Loucy (cell line): ENCODE results near the gene PHACTR3.

Experiments
- EZH2phosphoT487 ChIP-seq: fragments of 200-600 bp; IDR thresholded peaks from 2 replicates; pipeline ENCODE4 v1.6.1; 2018; ENCODE audit warnings: antibody characterized with exemption, mild to moderate bottlenecking, moderate library complexity, borderline replicate concordance
- TF ChIP-seq, protein P1 (sequence below): fragments of 200-600 bp; sonication (generic); conservative IDR thresholded peaks from 2 replicates; pipeline ENCODE4 v1.5.1; 2014; ENCODE audit warnings: mild to moderate bottlenecking, antibody characterized with exemption, low read length

DNA sequence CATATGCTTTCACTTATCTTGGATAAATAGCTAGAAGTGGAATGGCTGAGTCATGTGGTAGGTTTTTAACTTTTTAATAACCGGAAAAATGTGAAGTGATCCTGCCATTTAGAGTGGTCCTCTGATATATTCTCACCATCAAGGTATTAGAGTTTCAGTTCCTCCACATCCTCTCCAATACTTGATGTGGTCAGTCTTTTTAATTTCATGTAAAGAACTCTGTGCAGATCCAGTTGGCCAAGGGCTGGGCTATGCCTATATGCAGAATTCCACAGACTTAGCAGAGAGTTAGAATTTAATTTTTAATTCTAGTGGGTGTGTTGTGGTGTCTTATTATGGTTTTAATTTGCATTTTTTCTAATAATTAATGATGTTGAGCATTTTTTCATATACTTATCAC, 188.0 kb downstream of the PHACTR3 start:
- TF ChIP-seq, protein P1, sequence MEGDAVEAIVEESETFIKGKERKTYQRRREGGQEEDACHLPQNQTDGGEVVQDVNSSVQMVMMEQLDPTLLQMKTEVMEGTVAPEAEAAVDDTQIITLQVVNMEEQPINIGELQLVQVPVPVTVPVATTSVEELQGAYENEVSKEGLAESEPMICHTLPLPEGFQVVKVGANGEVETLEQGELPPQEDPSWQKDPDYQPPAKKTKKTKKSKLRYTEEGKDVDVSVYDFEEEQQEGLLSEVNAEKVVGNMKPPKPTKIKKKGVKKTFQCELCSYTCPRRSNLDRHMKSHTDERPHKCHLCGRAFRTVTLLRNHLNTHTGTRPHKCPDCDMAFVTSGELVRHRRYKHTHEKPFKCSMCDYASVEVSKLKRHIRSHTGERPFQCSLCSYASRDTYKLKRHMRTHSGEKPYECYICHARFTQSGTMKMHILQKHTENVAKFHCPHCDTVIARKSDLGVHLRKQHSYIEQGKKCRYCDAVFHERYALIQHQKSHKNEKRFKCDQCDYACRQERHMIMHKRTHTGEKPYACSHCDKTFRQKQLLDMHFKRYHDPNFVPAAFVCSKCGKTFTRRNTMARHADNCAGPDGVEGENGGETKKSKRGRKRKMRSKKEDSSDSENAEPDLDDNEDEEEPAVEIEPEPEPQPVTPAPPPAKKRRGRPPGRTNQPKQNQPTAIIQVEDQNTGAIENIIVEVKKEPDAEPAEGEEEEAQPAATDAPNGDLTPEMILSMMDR = no peak
- TF ChIP-seq EZH2phosphoT487 = no peak
